HG02943 (cell line): ENCODE measurements around the gene HMG20B.
A peak's percentile ranks its signal among the peaks of the same experiment; 100 is the strongest.

Experiments
- ATAC-seq: cut with Tn5 transposase; IDR thresholded peaks from one replicate; pipeline ENCODE4 v1.9.1; 2021; ENCODE audit warnings: mild to moderate bottlenecking, low read depth, moderate library complexity; ENCODE audit not compliant: unreplicated experiment

HMG20B gene

DNA sequence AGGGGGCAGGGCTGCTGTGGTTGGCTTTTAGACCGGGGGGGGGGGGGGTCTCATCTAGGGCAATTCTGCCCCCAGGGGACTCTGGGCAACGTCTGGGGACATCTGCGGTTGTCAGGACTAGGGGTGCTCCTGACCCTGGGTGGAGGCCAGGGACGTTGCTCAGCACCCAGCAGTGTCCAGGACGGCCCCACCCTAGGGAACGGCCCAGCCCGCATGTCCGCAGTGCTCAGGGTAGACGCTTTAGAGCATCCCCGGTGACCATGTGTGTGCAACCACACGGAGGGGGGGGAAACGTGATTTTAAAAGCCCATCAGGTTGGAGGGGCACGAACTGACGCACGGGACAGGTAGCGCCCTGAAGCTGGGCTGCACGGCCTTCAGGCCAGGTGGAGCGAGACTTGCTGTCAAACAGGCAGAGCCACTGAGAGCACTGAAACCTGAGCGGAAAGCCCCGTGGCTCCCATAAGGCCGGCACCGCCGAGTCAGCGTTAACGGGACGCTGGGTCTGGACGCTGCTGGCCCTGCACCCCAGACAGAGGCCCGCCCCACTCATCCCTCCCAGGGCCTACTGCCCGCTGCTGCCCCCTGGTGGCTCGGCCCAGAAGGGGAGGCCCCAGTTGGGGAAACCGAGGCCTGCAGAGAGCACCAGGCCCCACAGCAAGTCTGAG, 45.5 kb downstream of the HMG20B start:
- ATAC-seq = no peak

DNA sequence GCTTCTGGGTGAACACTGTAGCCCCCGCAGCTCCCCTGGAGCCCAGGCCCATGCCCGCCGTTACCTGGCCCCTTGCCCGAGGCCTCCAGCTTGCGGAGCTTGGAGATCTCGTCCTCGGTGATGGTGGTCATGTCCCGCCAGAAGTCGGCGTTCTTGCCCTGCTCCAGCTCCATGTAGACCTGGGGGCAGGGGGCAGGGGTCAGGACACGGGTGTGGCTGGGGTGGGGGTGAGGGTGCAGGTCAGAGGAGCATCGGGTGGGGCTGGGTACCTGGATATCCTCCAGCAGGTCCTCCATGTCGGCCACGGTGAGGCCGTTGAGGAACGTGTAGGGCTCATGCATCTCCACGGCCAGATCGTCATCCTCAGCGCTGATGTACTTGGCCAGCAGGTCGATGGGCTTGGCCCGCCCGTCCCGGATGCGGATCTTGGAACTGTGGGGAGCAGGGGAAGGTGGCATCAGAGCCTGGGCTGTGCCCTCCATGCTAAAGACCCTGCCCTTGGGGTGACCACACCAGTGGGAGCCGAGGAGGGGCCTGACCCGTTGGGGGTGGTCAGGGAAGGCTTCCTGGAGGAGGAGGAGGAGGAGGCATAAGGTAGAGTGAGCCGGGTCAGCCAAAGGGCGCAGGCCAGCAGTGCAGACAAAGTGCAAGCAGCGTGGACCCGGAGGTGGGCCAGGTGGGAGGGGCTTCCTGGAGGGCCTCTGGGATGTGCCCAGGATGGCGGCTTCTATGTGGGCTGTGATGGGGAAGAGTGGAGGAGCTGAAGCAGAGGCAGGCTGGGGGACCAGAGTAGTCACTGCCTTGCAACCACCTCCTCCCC, 46.3 kb downstream of the HMG20B start:
- no peak for ATAC-seq

DNA sequence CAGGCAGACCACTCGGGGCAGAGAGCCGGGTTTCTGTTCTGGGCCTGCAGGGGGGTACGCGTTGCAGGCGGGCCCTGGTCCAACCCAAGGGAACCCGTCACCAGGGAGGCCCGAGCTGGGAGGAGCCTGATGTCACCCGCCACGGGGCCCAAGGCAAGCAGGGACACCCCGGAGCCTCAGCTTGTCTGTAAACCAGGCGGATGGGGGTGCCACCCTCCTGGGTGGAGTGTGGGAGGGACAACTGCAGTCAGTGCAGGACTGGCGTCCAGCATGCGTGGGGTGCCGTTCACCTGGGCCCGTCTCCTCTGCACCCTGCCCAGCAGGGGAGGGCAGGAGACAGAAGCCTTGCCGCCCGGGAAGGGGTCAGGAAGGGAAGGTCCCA, 46.9 kb downstream of the HMG20B start:
- ATAC-seq = no peak

- no peak for ATAC-seq
These were observed 47.5 kb downstream of the HMG20B start for GRCh38 chr19:3620145-3620816.

DNA sequence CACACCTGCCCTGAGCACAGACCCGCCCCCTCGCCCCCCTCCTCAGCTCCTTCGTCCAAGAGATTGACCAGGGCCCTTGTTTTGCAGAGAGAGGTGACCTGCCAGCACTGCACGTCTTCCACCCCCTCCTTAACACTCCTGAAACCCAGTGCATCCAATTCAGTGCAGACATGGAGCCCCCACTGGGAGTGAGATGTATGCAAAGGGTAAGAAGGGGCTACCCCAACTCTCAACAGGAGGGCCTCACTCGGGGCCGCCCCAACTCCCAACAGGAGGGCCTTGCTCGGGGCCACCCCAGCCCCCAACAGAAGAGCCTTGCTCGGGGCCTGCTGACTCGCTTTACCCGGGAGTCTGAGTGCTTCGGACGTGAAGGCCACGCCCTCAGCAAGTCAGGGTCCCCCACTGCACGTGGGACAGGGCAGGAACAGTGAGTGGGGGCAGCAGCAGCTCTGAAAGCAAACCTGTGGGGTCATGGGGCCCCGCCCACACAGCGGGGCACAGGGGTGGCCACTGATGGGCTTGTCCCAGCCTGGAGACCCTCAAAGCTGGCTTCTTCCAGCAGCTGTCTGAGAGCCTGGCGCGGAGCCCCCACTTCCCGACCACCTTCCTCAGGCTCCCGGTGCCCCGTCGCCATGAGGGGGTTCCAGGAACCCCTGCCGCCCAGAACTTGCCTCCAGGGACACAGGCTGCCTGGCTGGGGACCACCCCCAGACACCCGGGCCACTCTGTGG, 48.2 kb downstream of the HMG20B start:
- no peak for ATAC-seq

DNA sequence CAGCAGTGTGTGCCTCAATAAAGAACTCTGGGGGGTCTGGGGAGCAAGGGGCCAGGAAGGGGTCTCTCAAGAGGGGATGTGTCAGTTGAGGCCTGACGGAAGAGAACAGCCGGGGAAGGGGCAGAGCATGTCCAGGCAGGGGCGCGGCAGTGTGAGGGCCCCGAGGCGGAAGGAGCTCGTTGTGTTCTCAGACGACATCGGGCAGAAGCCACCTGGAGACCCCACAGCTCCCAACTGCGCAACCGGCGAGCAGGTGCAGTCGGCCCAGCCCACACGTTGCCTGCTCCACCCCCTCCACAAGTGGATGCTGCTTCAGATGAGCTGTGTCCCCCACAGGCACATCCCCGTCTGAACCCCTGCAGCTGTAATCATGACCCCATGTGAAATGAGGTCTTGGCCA, 48.9 kb downstream of the HMG20B start:
- no peak for ATAC-seq

DNA sequence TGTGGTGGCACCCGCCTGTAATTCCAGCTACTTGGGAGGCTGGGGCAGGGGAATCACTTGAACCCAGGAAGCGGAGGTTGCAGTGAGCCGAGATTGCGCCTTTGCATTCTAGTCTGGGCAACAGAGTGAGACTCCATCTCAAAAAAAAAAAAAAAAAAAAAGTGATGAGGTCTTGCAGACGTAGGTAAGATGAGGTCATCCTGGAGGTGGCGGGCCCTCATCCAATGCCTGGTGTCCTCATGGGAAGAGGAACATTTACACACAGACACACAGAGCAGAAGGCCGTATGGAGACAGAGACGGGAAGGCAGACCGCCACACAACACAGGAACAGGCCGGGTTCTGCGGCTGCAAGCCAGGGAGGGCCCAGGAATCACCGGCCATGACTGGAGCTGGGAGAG, 49.5 kb downstream of the HMG20B start:
- ATAC-seq = no peak

DNA sequence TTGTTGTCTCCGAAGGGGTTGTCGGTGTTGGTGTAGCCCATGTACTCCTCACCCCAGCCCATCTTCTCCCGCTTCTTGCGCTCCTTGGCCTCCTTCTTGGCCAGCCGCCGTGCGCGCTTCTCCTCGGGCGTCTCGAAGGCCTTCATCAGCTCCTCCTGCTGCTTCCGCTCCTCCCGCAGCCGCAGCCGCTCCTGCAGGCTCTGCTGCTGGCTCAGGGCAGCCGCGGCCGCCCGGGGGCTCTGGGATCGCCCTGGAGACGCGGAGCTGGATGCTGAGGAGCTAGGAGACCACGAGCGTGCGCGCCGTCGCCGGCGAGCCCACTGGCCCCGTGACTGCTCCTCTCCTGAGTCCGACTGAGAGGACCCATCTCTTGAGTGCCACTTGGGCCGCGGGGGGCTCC, 51.0 kb downstream of the HMG20B start:
- ATAC-seq = no peak

DNA sequence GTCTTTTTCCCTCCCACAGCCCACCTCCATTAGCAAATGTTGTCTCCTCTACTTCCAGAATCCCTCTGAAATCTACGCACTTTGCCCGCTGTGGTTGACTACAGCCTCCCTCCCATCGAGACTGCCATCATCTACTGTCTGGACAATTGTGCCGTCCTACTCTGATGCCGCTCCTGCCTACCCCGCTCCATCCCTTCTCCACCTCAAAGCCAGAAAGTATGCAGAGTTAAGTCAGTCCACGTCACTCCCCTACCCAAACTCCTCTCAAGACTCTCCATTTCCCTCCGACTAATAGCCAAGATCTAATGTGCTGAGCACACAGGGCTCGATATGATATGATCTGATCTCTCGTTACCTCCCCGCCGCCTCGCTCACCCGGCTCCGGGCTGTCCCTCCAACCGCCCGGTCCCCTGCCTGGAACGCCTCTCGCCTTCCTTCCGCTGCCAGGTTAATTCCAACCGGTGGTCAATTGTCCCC, 53.3 kb downstream of the HMG20B start:
- peak; percentile 14 for ATAC-seq

GRCh38 chr19:3626473-3627350, 54.0 kb downstream of the HMG20B start, which contains the start of gene CACTIN:
TSS of gene CACTIN (minus strand) at chr19:3626790. CDS start at chr19:3626762, 28 bp downstream.
- ATAC-seq = peak; percentile 77

- ATAC-seq = no peak
These were observed 54.6 kb downstream of the HMG20B start for GRCh38 chr19:3627351-3627723.
